ENCODE data around the gene TNFAIP6.

Gene TNFAIP6

DNA sequence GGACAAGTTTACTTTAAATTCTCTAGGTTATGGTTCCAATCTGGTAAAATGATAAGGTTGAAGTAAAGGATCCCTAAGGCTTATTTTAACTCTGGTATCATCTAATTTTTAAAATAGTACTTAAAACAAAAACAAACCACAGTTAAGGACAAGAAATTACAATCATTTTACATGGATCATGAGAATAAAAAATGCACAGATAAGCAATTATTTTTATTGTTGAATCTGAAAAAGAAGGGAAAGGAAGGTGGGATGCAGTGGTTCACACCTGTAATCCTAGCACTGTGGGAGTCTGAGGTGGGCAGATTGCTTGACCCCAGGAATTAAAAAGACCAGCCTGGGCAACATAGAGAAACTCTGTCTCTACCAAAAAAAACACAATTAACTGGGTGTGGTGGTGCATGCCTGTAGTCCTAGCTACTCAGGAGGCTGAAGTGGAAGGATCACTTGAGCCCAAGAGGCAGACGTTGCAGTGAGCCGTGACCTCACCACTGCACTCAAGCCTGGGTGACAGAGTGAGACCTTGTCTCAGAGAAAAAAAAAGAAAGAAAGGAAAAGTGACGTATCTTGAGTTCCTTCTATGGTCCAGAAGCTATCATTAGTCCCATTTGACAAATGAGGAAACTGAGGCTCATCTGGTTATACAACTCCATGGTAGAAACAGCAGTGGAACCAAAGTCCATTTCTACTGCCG lies 2.5 kb downstream of the TNFAIP6 start:
- DNase-seq (ENCODE audit: low spot score), result no peak

DNA sequence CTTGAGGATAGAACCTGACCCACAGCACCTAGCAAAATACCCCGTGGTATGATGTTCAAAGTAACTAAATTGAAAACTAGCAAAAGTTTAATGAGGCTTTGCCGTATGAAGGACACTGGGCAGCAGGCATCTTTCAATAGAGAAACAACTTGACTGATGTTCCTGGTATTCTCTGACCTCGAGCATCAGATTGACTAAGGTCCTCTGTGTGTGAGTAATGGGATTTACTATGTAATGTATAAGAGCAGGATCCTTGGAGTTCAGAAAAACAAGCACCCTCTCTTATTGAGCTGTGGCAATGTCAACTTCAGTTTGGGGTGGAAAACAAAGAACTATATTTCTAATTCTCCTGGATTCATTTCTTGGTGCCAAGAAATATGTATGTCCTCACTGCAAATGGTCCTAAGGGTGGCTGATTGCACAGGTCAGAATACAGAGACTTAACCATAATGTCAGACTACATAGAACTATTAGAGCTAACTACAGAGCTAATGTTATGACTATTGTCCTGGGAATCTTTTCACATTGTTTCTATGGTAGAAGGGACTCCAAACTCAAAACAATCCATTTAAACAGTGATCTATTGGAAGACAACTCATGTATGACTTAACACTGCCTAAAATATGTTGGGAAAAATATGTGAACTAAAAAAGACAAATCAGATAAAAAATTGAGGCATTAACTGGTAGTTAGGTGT lies 4.4 kb downstream of the TNFAIP6 start:
- peak; percentile 56 for DNase-seq (ENCODE audit: low spot score)

DNA sequence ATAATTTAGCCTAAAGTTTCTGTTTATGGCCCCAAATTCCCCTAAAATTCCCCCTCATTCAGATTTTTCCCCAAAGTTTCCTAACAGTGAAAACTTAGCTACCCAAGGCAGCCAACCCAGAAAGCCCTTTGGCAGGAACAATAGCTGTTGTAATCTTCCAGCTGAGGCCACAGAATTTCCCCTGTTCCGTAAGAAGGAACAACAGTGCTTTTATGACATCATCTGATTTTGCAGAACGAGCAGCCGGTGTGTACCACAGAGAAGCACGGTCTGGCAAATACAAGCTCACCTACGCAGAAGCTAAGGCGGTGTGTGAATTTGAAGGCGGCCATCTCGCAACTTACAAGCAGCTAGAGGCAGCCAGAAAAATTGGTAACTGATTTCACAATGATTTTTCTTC lies 6.3 kb downstream of the TNFAIP6 start:
- DNase-seq (ENCODE audit: low spot score), result peak; percentile 35

DNA sequence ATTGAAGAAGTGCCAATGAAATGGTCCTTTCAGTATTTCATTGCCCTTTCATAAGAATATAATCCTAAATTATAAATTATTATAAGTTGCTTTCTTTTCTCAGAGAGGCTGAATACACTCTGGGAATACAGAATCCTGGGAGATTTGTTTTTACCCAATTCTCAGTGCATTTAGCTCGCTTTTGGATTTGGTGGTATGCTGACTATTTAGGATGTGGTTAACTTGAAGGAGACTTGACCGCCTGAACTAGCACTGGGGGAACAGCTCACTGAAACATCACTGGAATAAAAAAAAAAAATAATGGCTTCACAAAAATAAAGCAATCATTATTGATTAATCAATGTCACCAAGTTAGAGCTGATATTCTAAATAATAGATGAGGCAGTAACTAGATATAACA lies 10.2 kb downstream of the TNFAIP6 start:
- peak; percentile 17 for DNase-seq (ENCODE audit: low spot score)

DNA sequence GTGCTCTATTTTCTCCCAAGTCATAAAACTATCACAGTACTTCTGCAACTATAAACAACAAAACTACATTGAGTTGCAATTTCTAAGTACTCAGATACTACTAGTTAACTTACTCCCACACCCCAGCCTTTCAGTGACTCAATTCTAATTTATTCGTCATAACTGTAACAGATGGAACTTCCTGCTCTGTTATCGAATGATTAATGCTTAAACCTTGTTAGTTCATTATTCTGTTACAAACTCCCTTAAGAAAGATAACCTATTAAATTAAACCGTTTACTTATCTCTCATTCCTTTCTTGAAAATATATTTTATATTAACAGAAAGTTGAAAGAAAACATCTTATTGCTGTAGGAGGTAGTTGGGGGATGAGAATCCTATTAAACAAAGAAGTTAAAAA lies 17.0 kb downstream of the TNFAIP6 start:
- peak; percentile 69 for DNase-seq (ENCODE audit: low spot score)

DNA sequence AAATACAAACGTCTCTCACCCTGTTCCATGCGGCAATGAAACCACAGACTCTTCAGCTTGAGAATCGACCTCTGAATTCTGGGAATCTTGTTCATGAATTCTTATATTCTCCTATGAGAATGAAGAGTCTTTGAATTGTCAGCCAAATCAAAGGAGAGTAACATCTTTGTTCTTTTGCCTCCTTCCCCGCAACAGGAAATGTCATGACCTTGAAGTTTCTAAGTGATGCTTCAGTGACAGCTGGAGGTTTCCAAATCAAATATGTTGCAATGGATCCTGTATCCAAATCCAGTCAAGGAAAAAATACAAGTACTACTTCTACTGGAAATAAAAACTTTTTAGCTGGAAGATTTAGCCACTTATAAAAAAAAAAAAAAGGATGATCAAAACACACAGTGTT lies 21.8 kb downstream of the TNFAIP6 start:
- DNase-seq (ENCODE audit: low spot score), result no peak

DNA sequence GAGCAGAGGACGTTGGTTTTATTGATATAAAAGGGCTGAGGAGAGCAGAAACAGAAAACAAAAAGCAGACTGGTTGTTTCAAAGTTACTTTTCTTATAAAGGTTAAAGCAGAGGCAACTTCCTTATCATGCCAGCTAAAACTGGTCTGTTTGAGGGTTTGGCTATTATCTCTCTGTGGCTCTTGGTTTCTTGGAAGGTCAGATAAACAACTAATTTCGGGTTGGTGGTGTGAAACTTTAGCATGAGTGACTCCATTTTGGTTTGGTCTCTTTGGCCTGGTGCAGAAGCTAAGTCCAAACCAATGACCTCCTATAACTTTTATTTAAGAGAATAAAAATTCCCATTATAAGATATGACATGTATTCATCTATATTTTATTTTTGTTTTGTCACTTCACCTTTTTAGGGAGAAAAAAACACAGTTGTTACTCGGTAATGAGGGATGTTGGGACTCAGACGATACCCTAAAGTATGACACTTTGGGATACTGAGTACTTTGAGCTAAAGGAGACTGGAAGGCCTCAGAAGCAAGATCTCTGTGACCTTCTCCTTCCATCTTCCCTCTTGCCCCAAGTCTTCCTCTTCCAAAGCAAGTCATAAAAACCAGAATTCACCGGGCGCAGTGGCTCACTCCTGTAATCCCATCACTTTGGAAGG lies 23.3 kb downstream of the TNFAIP6 start:
- DNase-seq (ENCODE audit: low spot score), result no peak

DNA sequence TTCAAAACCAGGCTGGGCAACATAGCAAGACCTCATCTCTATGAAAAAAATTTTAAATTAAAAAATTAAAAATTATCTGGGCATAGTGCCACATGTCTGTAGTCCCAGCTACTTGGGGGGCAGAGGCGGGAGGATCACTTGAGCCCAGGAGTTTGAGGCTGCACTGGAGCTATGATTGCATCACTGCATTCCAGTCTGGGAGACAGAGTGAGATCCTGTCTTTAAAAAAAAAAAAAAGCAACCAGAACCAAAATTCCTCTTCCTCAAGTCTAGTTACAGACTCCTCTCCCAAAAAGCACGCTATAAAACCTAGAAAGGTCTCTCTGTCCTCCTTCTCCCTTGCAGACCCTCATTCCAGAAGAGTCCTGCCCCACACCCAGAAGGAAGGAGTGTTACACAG lies 23.9 kb downstream of the TNFAIP6 start:
- no peak for DNase-seq (ENCODE audit: low spot score)

DNA sequence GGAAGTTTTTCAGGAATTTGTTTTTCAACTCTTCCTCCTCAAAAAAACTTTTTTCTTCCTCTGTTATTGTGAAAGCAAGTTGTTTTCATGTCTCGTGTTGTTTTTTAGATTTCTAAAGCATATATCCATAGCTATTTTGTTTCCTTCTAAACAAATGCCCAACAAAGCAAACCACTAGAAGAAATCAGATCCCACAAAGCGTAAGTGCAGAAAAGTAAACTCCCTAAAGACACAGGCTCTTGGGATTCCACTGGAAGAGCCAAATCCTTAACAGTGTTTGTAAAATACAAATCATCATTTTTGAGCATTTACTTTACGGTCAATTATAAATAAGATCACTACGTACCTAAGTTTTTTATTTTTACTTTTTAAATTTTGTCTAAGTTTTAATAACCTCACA lies 30.6 kb downstream of the TNFAIP6 start:
- no peak for DNase-seq (ENCODE audit: low spot score)

DNA sequence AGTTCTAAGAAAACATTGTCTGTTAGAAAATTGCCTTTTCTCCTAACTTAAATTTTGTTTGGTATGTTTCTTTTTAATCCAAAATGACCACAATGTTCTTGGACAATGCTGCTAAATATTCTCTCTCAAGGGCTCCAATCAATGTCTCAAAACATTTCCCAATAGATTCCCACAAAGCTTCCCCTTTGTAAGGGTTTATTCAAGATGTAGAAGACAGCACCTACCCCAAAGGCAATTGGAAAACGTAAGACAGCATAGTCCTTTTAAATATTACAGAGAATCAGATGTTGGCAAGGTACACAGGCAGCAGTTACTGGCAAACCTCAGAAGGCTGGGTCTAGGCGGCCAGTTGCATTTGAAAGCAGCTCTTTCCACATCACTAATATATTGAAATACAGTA lies 34.0 kb downstream of the TNFAIP6 start:
- DNase-seq (ENCODE audit: low spot score), result no peak

DNA sequence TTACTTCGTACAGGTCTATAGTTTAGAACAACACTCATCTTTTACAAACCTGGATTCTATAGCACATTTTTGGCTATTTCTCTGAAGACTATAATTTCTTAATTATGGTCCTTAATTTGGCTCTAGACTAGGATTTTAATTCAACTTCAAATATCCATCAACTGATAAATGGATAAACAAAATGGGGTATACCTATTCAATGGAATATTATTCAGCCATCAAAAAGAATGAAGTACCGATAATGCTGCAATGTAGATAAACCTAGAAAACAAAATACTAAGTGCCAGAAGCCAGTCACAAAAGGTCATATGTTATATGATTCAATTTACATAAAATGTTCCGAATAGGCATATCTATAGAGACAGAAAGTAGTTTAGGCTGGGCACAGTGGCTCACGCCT lies 37.1 kb downstream of the TNFAIP6 start:
- DNase-seq (ENCODE audit: low spot score), result no peak

DNA sequence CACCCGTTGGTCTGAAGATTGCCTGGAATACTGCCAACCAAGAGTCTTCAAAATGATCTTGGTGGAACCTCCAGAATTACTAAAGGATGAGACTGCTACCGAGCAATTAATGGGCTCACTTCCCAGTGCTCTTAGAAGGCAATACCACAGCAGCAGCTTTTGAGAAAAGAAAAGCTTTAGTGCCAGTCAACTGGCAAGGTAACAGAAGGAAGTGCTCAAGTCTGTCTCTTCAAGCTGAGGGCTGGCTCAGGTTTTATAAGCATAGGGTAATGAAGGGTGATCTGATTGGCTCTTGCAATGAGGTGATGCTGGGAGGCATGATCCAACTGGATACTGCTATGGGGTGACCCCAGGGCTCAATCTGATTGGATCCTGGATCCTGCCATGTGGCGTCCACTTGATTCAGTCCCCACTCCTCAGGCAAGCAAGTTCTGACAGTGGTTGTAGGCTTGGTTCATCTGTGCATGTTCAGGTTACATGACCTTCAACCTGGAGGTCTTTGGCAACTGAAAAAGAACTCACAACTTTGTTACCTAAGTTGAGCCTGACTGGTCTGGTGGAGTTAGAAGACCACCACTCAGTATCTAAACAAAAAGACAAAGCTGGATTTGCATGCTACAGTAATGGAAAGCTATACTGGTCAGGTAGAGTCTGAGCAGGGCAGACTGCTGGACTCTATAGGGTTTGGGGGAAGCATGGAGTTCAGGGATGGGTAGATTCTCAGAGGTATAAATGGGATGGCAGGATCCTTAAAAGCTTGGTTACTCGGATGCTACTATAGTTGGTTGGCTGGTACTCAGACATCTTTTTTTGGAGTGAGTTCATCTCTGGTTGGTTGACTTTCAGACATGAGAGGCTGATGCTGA lies 38.4 kb downstream of the TNFAIP6 start:
- DNase-seq (ENCODE audit: low spot score), result no peak

DNA sequence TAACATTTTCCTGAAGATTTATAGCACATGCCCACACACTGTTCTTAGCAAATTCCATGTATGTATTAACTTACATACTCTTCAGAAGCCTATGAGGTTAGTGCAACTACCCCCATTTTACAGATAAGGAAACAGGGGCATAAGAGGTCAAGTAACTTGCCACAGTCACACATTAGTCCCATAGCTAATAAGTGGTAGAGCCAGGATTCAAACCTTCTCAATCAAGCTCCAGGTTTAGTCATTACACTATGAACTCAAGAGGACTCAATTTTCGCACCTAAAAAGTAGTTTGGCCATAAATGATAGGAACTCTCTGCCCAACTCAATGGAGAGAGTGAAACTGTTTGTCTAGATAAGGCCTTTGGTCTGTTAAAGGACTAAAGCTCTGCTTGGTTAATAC lies 42.6 kb downstream of the TNFAIP6 start:
- no peak for DNase-seq (ENCODE audit: low spot score)

DNA sequence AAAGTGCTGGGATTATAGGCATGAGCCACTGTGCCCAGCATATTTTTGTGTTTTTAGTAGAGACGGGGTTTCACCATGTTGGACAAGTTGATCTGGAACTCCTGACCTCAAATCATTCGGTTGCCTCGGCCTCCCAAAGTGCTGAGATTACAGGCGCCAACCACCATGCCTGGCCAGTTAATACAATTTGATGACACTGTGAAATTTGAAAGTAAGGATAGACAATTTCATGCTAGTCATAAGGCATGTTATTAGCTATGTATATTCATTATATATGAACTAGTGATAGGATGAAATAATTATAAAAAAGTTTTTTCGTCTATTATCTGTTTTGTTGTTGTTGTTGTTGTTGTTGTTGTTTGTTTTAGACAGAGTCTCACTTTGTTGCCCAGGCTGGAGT lies 43.8 kb downstream of the TNFAIP6 start:
- DNase-seq (ENCODE audit: low spot score), result no peak

DNA sequence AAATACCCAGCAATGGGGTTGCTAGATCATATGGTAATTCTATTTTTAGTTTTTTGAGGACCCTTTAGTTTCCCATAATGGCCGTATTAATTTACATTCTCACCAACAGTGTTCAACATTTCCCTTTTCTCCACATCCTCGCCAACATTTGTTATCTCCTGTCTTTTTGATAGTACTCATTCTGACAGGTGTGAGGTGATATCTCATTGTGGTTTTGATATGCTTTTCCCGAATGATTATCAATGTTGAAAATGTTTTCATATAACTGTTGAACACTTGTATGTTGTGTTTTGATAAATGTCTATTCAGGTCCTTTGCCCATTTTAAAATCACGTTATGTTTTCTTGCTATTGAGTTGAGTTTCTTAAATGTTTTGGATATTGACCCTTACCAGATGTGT lies 46.5 kb downstream of the TNFAIP6 start:
- no peak for DNase-seq (ENCODE audit: low spot score)

DNA sequence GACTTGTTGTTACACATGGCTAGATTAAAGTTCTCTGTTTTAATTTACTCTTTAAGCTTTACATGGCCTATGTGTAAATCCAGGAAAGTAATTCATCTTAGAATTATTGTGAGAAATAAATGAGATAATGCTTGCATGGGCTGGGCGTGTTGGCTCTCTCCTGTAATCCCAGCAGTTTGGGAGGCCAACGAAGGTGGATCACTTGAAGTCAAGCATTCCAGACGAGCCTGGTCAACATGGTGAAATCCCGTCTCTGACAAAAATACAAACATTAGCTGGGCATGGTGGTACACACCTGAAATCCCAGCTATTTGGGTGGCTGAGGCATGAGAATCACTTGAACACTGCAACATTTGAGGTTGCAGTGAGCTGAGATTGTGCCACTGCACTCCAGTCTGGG lies 48.0 kb downstream of the TNFAIP6 start:
- no peak for DNase-seq (ENCODE audit: low spot score)

DNA sequence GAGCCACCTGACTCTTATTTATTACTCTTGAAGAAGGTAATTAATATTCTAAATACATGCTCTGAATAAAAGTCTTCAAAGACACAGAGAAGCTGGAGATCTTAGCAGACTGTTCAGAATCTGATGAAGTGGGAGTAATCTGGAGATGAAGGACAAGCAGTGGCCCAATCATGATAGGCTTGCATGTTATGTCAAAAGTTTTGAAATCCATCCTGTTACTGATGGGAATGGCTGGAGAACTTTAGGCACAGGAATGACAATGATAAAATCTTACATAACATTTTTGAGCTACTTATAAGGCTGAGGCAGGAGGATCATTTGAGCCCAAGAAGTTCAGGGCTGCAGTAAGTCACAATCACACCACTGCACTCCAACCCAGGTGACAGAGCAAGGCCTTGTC lies 49.9 kb downstream of the TNFAIP6 start:
- DNase-seq (ENCODE audit: low spot score), result no peak

DNA sequence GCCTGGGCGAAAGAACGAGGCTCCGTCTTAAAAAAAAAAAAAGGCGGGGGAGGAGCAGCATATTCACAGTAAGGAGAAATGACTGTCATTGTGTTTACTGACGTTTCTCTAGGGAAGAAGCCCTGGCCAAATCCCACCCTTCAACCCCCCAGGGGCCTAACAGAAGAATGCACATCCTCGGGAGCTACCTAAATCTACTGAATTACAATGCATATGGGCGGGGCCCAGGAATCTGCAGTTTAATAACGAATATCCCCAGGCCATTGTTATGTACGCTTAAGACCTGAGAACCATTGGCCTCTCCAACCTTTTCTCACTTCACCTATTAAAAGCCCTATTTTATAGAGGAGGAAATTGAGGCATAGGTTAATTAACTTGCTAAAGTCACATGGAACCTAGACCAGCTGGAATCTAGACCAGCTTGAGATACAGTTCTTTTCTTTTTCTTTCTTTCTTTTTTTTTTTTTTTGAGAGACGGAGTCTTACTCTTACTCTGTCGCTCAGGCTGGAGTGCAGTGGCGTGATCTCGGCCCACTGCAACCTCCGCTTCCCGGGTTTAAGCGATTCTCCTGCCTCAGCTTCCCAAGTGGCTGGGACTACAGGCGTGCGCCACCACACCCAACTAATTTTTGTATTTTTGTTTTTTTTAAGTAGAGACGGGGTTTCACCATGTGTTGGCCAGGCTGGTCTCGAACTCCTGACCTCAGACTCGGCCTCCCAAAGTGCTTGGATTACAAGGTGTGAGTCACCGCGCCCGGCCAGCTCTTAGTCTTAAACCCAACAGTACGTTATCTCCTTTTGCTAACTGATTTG lies 51.6 kb downstream of the TNFAIP6 start:
- DNase-seq (ENCODE audit: low spot score), result no peak

DNA sequence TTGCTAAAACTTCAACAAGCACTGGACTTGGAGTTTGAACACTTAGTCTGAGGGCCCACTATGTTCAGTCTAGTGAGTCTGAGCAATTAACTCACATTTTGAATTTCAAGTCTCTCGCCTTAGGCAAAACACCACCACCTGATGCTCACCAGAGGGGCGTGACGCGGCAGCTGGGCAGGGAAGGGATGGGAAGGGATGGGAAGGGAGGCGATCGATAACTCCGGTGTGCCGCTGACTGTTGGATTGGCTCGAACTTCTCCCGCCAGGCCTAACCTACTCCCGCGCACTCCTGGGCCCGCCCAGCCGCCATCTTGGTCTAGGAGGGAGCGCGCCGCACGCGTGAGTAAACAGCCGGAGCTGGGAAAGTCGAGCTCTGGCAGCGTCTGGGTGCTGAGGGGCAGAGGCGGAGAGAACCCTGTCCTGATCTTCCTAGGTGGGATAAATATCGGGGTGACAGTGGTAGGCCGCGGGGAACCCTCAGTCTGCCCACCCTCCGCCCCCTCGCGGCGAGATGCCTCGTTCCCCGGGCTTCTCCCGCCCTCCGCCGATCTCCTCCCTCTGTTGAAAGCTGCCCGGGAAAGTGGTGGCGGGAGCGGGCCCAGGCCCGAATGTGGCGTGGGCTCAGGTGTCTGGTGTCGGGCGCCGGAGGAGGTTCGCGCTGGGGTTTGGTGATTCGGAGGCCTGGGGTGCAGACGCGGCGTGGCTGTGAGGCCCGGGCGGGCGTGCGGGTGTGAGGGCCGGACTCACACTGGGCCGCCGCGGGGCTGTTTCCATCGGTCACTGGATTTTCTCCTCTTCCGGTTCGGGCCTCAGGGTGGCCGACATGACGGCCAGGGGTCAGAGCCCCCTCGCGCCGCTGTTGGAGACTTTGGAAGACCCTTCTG lies 52.5 kb downstream of the TNFAIP6 start, which contains the start of gene RIF1:
TSS of gene RIF1 (plus strand) at position 302 of the 884 bp plus-strand sequence. CDS start at position 824, 522 bp downstream.
- peak; percentile 95 for DNase-seq (ENCODE audit: low spot score)

DNA sequence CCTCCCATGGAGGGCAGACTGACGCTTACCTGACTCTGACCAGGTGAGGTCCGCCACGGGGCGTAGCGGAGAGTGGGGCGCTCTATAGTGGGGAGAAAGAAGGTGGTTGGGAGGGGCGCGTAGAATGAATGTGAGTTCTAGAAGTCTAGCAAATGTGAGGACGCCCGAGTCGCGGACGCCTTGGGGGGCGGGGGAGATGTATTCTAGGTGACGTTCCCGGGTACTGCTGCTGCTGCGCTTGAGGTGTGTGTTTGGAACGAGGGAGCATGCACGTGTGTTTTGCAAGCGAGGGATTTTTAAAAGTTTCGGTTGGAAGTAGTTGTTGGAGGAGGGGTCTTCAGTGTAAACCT lies 53.1 kb downstream of the TNFAIP6 start:
- peak; percentile 22 for DNase-seq (ENCODE audit: low spot score)

DNA sequence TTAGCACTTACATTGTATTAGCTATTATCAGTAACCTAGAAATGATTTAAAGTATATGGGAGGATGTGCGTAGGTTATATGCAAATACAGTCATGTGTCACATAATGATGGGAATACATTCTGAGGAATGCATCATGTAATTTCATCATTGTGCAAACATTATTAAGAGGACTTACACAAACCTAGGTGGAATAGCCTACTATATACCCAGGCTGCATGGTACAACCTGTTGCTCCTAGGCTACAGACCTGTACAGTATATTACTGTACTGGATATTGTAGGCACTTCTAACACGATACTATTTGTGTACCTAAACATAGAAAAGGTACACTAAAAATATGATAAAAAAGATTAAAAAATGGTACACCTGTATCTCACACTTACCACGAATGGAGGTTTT lies 60.3 kb downstream of the TNFAIP6 start:
- DNase-seq (ENCODE audit: low spot score), result no peak

All from AG08395 (cell line).